GM12875 (cell line): ENCODE data around the gene MAP1B.

ENCODE experiments used
- H3K4me3 ChIP-seq: one replicate; pipeline ENCODE4 v1.5.1; 2011; ENCODE audit warnings: low read depth, low read length, control low read depth
- CTCF ChIP-seq: IDR thresholded peaks from 2 replicates; pipeline ENCODE4 v1.5.1; 2011; ENCODE audit warnings: low read depth, mild to moderate bottlenecking, control low read depth, inconsistent platforms, low read length, moderate library complexity, borderline replicate concordance; ENCODE audit not compliant: insufficient read depth

Gene MAP1B

GRCh38 chr5:72185496-72186329 is 78.4 kb downstream of the MAP1B start:
- no peak overlapping the region for H3K4me3 ChIP-seq
- no peak for TF ChIP-seq CTCF

- no peak overlapping the region for H3K4me3 ChIP-seq
- TF ChIP-seq CTCF = no peak
Measured at GRCh38 chr5:72187388-72188075, 80.3 kb downstream of the MAP1B start.

- no peak overlapping the region for H3K4me3 ChIP-seq
- TF ChIP-seq CTCF = no peak
Measured at GRCh38 chr5:72188166-72188565, 80.9 kb downstream of the MAP1B start.

GRCh38 chr5:72189146-72189545 is 81.9 kb downstream of the MAP1B start:
- no peak for TF ChIP-seq CTCF
- no peak overlapping the region for H3K4me3 ChIP-seq

- no peak for TF ChIP-seq CTCF
- no peak overlapping the region for H3K4me3 ChIP-seq
Measured at GRCh38 chr5:72191404-72191803, 84.1 kb downstream of the MAP1B start.

GRCh38 chr5:72194846-72195245 is 87.6 kb downstream of the MAP1B start:
- TF ChIP-seq CTCF = no peak
- no peak overlapping the region for H3K4me3 ChIP-seq

- H3K4me3 ChIP-seq = no peak overlapping the region
- TF ChIP-seq CTCF = no peak
Measured at GRCh38 chr5:72195581-72195980, 88.3 kb downstream of the MAP1B start.
